ENCODE results near the gene TMEM115. TPM values are rescaled to one million over a fixed set of nuclear protein-coding genes. Genes with fewer than 3 reads are reported as not detected.

Gene TMEM115
- 10 to 100 TPM; 17.7 to 32.4 (median 19.9) TPM for total RNA-seq
- 10 to 100 TPM; 26.0 to 40.9 TPM for polyA plus RNA-seq
- total RNA-seq: 15.1 reads per million, percentile 44 among the genes with 10 or more reads in this experiment

GRCh38 chr3:50358911-50359759, at the start of gene TMEM115:
TSS of gene TMEM115 (minus strand) at chr3:50359521. CDS start at chr3:50359063, 458 bp downstream.
- no peaks in the 10 kb centered on the region for H3K27me3 Mint-ChIP-seq
- intact Hi-C loops (cut with micrococcal nuclease): loop anchor here (1.0 to 10.0 kb wide), 16 partner anchors 8 to 1644 kb away; partner anchors contain the start of genes HEMK1 (in 2 of the 2), IFRD2 (in 2 of the 2), TUSC2 (in 2 of the 2) and DCAF1 (in 1 of the 2)
- peak within 1 kb of the TSS; percentile 73 to 98 (median 96) for H3K27ac Mint-ChIP-seq
- H3K4me3 Mint-ChIP-seq: peak within 1 kb of the TSS; percentile 91 to 99 (median 98)
- no peaks in the 10 kb centered on the region for H3K27me3 ChIP-seq (ENCODE audit: control insufficient read depth in 2 of 2, insufficient read depth in 2 of 2, low read length in 2 of 2)
- H3K4me1 ChIP-seq (ENCODE audit: control insufficient read depth in 2 of 2, insufficient read depth in 2 of 2, low read length in 2 of 2): peaks cover 30% of the 10 kb centered on the region in 2 donors
- peak; percentile 71 to 99 (median 95) for DNase-seq
- ChIA-PET POLR2A (interaction anchor here (1.0 to 28.0 kb wide), 4 partner anchors 10 to 556 kb away, joined by 3 to 656 read pairs (median 4); partner anchors contain the start of genes C3orf18, CYB561D2, HYAL2 and INKA1), CTCF (no interaction called here)
- H3K4me3 ChIP-seq (ENCODE audit: low read length): peak within 1 kb of the TSS; percentile 88
- H3K36me3 ChIP-seq (ENCODE audit: control insufficient read depth in 2 of 3, insufficient read depth in 3 of 3, low read length in 3 of 3): peaks cover 0 to 42% (median 5%) of the 10 kb centered on the region in 3 experiments
- H3K36me3 Mint-ChIP-seq: peaks cover 0 to 11% (median 0%) of the 10 kb centered on the region in 5 donors
- H3K9me3 ChIP-seq (ENCODE audit: control insufficient read depth in 2 of 3, low read length in 3 of 3): no peaks in the 10 kb centered on the region
- peaks cover 32 to 54% (median 43%) of the 10 kb centered on the region in 7 donors for H3K4me1 Mint-ChIP-seq
- no peaks in the 10 kb centered on the region for H3K9me3 Mint-ChIP-seq
- peak within 1 kb of the TSS; percentile 93 for H3K27ac ChIP-seq (ENCODE audit: low read depth, low read length)
- peak; percentile 100 for ATAC-seq

GRCh38 chr3:50408443-50408944, 49.2 kb upstream of the TMEM115 start:
- H3K9me3 ChIP-seq (ENCODE audit: control insufficient read depth in 2 of 3, low read length in 3 of 3): no peaks in the 10 kb centered on the region
- Mint-ChIP-seq H3K27ac (no peak overlapping the region), H3K4me3 (no peak overlapping the region), H3K36me3 (peaks cover 0 to 4% (median 0%) of the 10 kb centered on the region in 5 donors), H3K27me3 (peaks cover 0 to under 1% (median 0%) of the 10 kb centered on the region in 5 donors), H3K4me1 (peaks cover 0 to 4% (median 0%) of the 10 kb centered on the region in 7 donors), H3K9me3 (peaks cover 0 to 5% (median 0%) of the 10 kb centered on the region in 11 donors)
- no peak overlapping the region for H3K27ac ChIP-seq (ENCODE audit: low read depth, low read length)
- CTCF ChIA-PET: interaction anchor here (0.5 kb wide), 1 partner anchor 871 kb away, joined by 5 read pairs; no protein-coding TSS in a partner anchor
- no peak overlapping the region for H3K4me3 ChIP-seq (ENCODE audit: low read length)
- no peaks in the 10 kb centered on the region for H3K4me1 ChIP-seq (ENCODE audit: control insufficient read depth in 2 of 2, insufficient read depth in 2 of 2, low read length in 2 of 2)
- no peaks in the 10 kb centered on the region for H3K27me3 ChIP-seq (ENCODE audit: control insufficient read depth in 2 of 2, insufficient read depth in 2 of 2, low read length in 2 of 2)
- no peak for DNase-seq
- H3K36me3 ChIP-seq (ENCODE audit: control insufficient read depth in 2 of 3, insufficient read depth in 3 of 3, low read length in 3 of 3): no peaks in the 10 kb centered on the region
- no peak for ATAC-seq
- POLR2A ChIA-PET: no interaction called here
- intact Hi-C loops (cut with micrococcal nuclease): no loop called here

GRCh38 chr3:50406487-50406886, 47.2 kb upstream of the TMEM115 start:
- Mint-ChIP-seq H3K9me3 (peaks cover 0 to 5% (median 0%) of the 10 kb centered on the region in 11 donors), H3K36me3 (peaks cover 0 to 4% (median 0%) of the 10 kb centered on the region in 5 donors)
- POLR2A ChIA-PET: no interaction called here

GRCh38 chr3:50405249-50405648, 45.9 kb upstream of the TMEM115 start:
- peaks cover 0 to 4% (median 0%) of the 10 kb centered on the region in 5 donors for H3K27me3 Mint-ChIP-seq
- CTCF ChIA-PET: interaction anchor here (1.2 kb wide), 1 partner anchor 146 kb away, joined by 3 read pairs; no protein-coding TSS in a partner anchor
- peaks cover 0 to 4% (median 0%) of the 10 kb centered on the region in 5 donors for H3K36me3 Mint-ChIP-seq
- H3K27ac Mint-ChIP-seq: no peak overlapping the region
- Histone ChIP-seq H3K9me3 (ENCODE audit: control insufficient read depth in 2 of 3, low read length in 3 of 3) (no peaks in the 10 kb centered on the region), H3K27ac (ENCODE audit: low read depth, low read length) (no peak overlapping the region), H3K36me3 (ENCODE audit: control insufficient read depth in 2 of 3, insufficient read depth in 3 of 3, low read length in 3 of 3) (no peaks in the 10 kb centered on the region), H3K4me1 (ENCODE audit: control insufficient read depth in 2 of 2, insufficient read depth in 2 of 2, low read length in 2 of 2) (no peaks in the 10 kb centered on the region), H3K4me3 (ENCODE audit: low read length) (no peak overlapping the region), H3K27me3 (ENCODE audit: control insufficient read depth in 2 of 2, insufficient read depth in 2 of 2, low read length in 2 of 2) (no peaks in the 10 kb centered on the region)
- ATAC-seq (no peak), DNase-seq (peak in 6 of 9 donors; percentile 10 to 45 (median 22))
- POLR2A ChIA-PET: no interaction called here
- intact Hi-C loops (cut with micrococcal nuclease): no loop called here
- no peak overlapping the region for H3K4me3 Mint-ChIP-seq
- peaks cover 0 to 5% (median 0%) of the 10 kb centered on the region in 11 donors for H3K9me3 Mint-ChIP-seq
- no peaks in the 10 kb centered on the region for H3K4me1 Mint-ChIP-seq

More at GRCh38 chr3:50406487-50406886, 47.2 kb upstream of the TMEM115 start:
- Mint-ChIP-seq H3K4me3 (no peak overlapping the region), H3K27me3 (peaks cover 0 to 4% (median 0%) of the 10 kb centered on the region in 5 donors), H3K27ac (no peak overlapping the region), H3K4me1 (peaks cover 0 to 4% (median 0%) of the 10 kb centered on the region in 7 donors)
- no peak for ATAC-seq
- Histone ChIP-seq H3K27ac (ENCODE audit: low read depth, low read length) (no peak overlapping the region), H3K27me3 (ENCODE audit: control insufficient read depth in 2 of 2, insufficient read depth in 2 of 2, low read length in 2 of 2) (no peaks in the 10 kb centered on the region), H3K4me1 (ENCODE audit: control insufficient read depth in 2 of 2, insufficient read depth in 2 of 2, low read length in 2 of 2) (no peaks in the 10 kb centered on the region), H3K36me3 (ENCODE audit: control insufficient read depth in 2 of 3, insufficient read depth in 3 of 3, low read length in 3 of 3) (no peaks in the 10 kb centered on the region), H3K4me3 (ENCODE audit: low read length) (no peak overlapping the region), H3K9me3 (ENCODE audit: control insufficient read depth in 2 of 3, low read length in 3 of 3) (no peaks in the 10 kb centered on the region)
- DNase-seq: no peak
- intact Hi-C loops (cut with micrococcal nuclease): no loop called here
- CTCF ChIA-PET: no interaction called here

GRCh38 chr3:50401978-50402595, 42.8 kb upstream of the TMEM115 start:
- Mint-ChIP-seq H3K36me3 (peaks cover 0 to 4% (median 0%) of the 10 kb centered on the region in 5 donors), H3K27me3 (peaks cover 0 to 4% (median 0%) of the 10 kb centered on the region in 5 donors), H3K4me3 (no peak overlapping the region), H3K27ac (no peak overlapping the region), H3K4me1 (peaks cover 0 to 4% (median 0%) of the 10 kb centered on the region in 7 donors), H3K9me3 (peaks cover 0 to 5% (median 0%) of the 10 kb centered on the region in 11 donors)
- Histone ChIP-seq H3K9me3 (ENCODE audit: control insufficient read depth in 2 of 3, low read length in 3 of 3) (no peaks in the 10 kb centered on the region), H3K27me3 (ENCODE audit: control insufficient read depth in 2 of 2, insufficient read depth in 2 of 2, low read length in 2 of 2) (no peaks in the 10 kb centered on the region), H3K4me1 (ENCODE audit: control insufficient read depth in 2 of 2, insufficient read depth in 2 of 2, low read length in 2 of 2) (no peaks in the 10 kb centered on the region), H3K4me3 (ENCODE audit: low read length) (no peak overlapping the region), H3K36me3 (ENCODE audit: control insufficient read depth in 2 of 3, insufficient read depth in 3 of 3, low read length in 3 of 3) (no peaks in the 10 kb centered on the region), H3K27ac (ENCODE audit: low read depth, low read length) (no peak overlapping the region)
- CTCF ChIA-PET: no interaction called here
- intact Hi-C loops (cut with micrococcal nuclease): no loop called here
- DNase-seq (no peak), ATAC-seq (no peak)
- POLR2A ChIA-PET: no interaction called here

- DNase-seq (no peak), ATAC-seq (no peak)
- no peaks in the 10 kb centered on the region for H3K27me3 ChIP-seq (ENCODE audit: control insufficient read depth in 2 of 2, insufficient read depth in 2 of 2, low read length in 2 of 2)
- no peaks in the 10 kb centered on the region for H3K9me3 Mint-ChIP-seq
- no peaks in the 10 kb centered on the region for H3K36me3 Mint-ChIP-seq
- no peak overlapping the region for H3K4me3 ChIP-seq (ENCODE audit: low read length)
- H3K27me3 Mint-ChIP-seq: no peaks in the 10 kb centered on the region
- no peaks in the 10 kb centered on the region for H3K4me1 ChIP-seq (ENCODE audit: control insufficient read depth in 2 of 2, insufficient read depth in 2 of 2, low read length in 2 of 2)
- no peaks in the 10 kb centered on the region for H3K36me3 ChIP-seq (ENCODE audit: control insufficient read depth in 2 of 3, insufficient read depth in 3 of 3, low read length in 3 of 3)
- H3K9me3 ChIP-seq (ENCODE audit: control insufficient read depth in 2 of 3, low read length in 3 of 3): no peaks in the 10 kb centered on the region
- no peak overlapping the region for H3K27ac Mint-ChIP-seq
- CTCF ChIA-PET: no interaction called here
- H3K4me1 Mint-ChIP-seq: peaks cover 0 to 7% (median 4%) of the 10 kb centered on the region in 7 donors
- H3K4me3 Mint-ChIP-seq: no peak overlapping the region
- no peak overlapping the region for H3K27ac ChIP-seq (ENCODE audit: low read depth, low read length)
- intact Hi-C loops (cut with micrococcal nuclease): no loop called here
- POLR2A ChIA-PET: no interaction called here
Observed at GRCh38 chr3:50396502-50396901, 37.2 kb upstream of the TMEM115 start.
